ENCODE results near the gene LYL1.

LYL1 gene

DNA sequence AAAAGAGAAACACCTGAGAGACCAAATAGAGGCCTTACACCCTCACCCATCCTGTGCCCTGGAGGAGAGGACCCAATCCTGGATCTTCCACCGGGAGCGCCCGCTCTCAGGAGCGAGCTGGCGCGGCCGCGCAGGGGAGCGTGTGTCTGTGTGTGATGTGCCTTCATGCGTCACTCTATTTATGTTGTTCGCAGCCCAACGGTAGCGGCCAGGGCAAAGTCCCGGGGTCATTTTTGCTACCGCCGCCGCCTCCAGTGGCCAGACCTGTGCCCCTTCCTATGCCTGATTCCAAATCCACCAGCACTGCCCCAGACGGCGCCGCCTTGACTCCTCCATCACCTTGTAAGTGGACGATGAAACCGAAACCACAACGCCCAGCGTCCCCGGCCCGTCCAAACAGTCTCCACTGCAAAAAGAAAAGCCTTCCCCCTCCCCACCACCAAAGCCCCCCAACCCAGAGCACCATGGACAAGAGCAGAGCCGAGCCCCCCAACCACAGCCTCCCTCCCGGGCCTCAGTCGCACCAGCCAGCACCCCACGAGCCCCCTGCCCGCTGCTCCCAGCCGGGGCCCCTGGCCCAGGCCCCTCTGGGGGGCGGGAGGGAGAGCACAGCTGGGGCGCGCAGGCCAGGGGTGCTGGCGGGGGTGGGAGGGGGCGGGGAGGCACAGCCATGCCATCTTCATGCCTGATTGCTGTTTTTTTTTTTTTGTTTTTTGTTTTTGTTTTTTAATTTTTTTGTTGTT is 14.7 kb downstream of the LYL1 start:
- Histone ChIP-seq H3K36me3 (ENCODE audit: insufficient read depth, low read length) (no peaks in the 10 kb centered on the region), H3K9me3 (ENCODE audit: insufficient read depth, low read depth, low read length) (no peaks in the 10 kb centered on the region)

DNA sequence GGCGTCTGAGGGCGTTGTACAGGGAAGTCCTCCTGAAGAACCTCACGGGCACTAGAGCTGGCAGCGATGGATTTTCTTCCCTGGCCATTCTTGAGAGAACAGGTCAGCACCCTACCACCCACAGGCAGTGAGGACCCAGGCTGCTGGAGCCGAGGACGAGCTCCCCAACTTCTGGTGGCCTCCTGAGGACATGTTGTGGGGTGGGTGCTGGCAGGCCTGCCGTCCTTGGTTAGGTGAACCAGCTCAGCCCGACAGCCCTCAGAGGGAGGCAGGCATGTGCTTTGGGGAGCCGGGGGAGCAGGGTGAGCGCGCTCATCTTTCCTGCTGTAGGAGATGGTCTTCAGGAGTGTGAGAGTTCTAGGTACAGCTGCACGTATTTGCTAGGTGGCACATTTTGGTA is 15.4 kb downstream of the LYL1 start:
- no peaks in the 10 kb centered on the region for H3K9me3 ChIP-seq (ENCODE audit: insufficient read depth, low read depth, low read length)
- no peak overlapping the region for H3K27ac ChIP-seq (ENCODE audit: low read depth, low read length)
- H3K9ac ChIP-seq (ENCODE audit: low read depth, low read length) = no peak overlapping the region
- H3K27me3 ChIP-seq (ENCODE audit: insufficient read depth, low read length) = peaks cover 34% of the 10 kb centered on the region
- no peak overlapping the region for H3K4me3 ChIP-seq (ENCODE audit: low read length)
- H3K36me3 ChIP-seq (ENCODE audit: insufficient read depth, low read length) = no peaks in the 10 kb centered on the region
- H3K4me1 ChIP-seq (ENCODE audit: insufficient read depth, low read length) = peaks cover 23% of the 10 kb centered on the region
- WGBS = 91% methylated on average over 12 of the region's 12 CpGs

More for the DNA sequence above, 14.7 kb downstream of the LYL1 start:
- peaks cover 21% of the 10 kb centered on the region for H3K4me1 ChIP-seq (ENCODE audit: insufficient read depth, low read length)
- H3K4me3 ChIP-seq (ENCODE audit: low read length) = no peak overlapping the region
- WGBS = 94% methylated on average over 36 of the region's 37 CpGs
- H3K9ac ChIP-seq (ENCODE audit: low read depth, low read length) = no peak overlapping the region
- peaks cover 41% of the 10 kb centered on the region for H3K27me3 ChIP-seq (ENCODE audit: insufficient read depth, low read length)
- no peak overlapping the region for H3K27ac ChIP-seq (ENCODE audit: low read depth, low read length)

DNA sequence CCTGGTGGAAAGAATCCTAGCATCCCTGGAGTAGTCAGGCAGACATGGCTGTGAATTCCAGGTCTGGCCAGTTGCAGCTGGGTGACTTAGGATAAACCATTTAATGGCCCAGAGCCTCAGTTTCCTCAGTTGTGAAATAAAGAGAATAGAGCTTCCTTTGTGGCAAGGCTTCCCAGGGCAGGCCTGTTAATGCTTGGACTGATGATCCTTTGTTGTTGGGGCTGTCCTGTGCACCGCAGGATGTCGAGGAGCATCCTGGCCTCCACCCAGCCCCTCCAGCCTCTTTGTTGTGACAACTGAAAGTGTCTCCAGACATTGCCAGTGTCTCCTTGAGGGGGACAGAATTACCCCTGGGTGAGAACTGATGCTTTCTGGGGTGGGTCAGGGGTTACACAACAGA is 16.3 kb downstream of the LYL1 start:
- Histone ChIP-seq H3K4me3 (ENCODE audit: low read length) (no peak overlapping the region), H3K36me3 (ENCODE audit: insufficient read depth, low read length) (no peaks in the 10 kb centered on the region), H3K27me3 (ENCODE audit: insufficient read depth, low read length) (peaks cover 31% of the 10 kb centered on the region), H3K9me3 (ENCODE audit: insufficient read depth, low read depth, low read length) (no peaks in the 10 kb centered on the region), H3K9ac (ENCODE audit: low read depth, low read length) (no peak overlapping the region), H3K27ac (ENCODE audit: low read depth, low read length) (no peak overlapping the region), H3K4me1 (ENCODE audit: insufficient read depth, low read length) (peaks cover 14% of the 10 kb centered on the region)
- WGBS = 81% methylated on average over 2 of the region's 2 CpGs

DNA sequence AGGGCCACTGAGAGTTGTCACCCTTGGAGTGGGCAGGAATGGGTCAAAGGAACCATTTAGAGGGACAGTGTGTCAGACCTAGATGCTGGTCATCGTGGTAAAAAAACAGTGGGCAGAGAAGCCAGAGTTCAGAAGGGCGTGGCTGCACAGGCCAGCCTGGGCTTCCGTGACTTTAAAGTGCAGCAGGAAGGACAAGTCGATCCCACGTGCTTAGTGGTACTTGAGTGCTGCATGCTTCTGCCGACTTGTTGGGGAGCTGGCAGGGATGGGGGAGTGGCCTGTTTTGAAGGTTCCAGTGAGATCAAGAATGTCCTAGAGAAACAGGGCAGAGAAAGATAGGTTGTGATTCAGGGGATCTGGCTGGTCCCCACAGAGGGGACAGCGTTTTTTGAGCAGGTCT is 17.0 kb downstream of the LYL1 start:
- Histone ChIP-seq H3K36me3 (ENCODE audit: insufficient read depth, low read length) (no peaks in the 10 kb centered on the region), H3K4me1 (ENCODE audit: insufficient read depth, low read length) (peaks cover 7% of the 10 kb centered on the region; the same call in 1 of the 2 replicates), H3K27me3 (ENCODE audit: insufficient read depth, low read length) (peaks cover 30% of the 10 kb centered on the region), H3K9me3 (ENCODE audit: insufficient read depth, low read depth, low read length) (no peaks in the 10 kb centered on the region), H3K27ac (ENCODE audit: low read depth, low read length) (no peak overlapping the region), H3K4me3 (ENCODE audit: low read length) (no peak overlapping the region), H3K9ac (ENCODE audit: low read depth, low read length) (no peak overlapping the region)
- 77% methylated on average over 7 of the region's 7 CpGs for WGBS

DNA sequence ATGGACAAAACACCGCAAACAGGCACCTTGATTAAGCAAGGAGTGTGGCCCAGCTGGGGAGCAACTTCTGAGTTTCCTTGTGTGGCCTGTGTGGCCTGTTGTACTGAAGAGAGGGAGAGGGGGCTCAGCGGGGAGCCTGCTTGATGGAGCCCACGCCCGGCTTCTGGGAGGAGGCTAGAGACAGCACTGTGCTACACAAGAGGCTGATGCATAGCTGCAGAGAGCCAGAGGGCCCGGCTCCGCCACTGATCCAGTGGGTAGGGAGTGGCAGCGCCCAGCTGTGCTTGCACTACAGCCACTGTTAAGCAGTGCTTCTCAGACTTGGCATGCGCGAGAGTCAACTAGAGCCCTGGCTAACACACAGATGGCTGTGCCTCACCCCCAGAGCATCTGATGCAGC is 19.0 kb downstream of the LYL1 start:
- Histone ChIP-seq H3K36me3 (ENCODE audit: insufficient read depth, low read length) (no peaks in the 10 kb centered on the region), H3K27me3 (ENCODE audit: insufficient read depth, low read length) (peaks cover 33% of the 10 kb centered on the region), H3K4me1 (ENCODE audit: insufficient read depth, low read length) (peaks cover 14% of the 10 kb centered on the region; the same call in 1 of the 2 replicates), H3K9me3 (ENCODE audit: insufficient read depth, low read depth, low read length) (no peaks in the 10 kb centered on the region), H3K27ac (ENCODE audit: low read depth, low read length) (no peak overlapping the region), H3K9ac (ENCODE audit: low read depth, low read length) (no peak overlapping the region), H3K4me3 (ENCODE audit: low read length) (no peak overlapping the region)
- 80% methylated on average over 9 of the region's 9 CpGs for WGBS

DNA sequence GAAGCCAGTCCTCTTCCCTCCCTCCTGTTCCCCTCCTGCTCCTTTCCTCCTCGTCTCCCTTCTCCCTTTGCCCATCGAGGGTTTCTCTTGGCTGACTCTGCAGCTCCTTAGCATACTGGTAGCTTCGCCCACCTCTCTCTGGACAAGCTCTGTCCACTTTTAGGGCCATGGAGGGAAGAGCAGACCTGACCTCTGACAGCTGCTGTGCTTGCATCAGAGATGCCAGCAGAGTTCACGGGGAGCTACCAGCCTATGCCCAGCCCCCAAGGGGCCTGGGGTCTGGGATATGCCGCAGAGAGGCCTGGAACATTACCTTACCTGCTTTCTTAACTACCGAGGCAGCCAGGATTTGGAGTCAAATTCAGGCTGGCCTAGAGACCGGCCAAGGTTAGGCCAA is 19.7 kb downstream of the LYL1 start:
- peaks cover 20% of the 10 kb centered on the region for H3K4me1 ChIP-seq (ENCODE audit: insufficient read depth, low read length)
- no peaks in the 10 kb centered on the region for H3K36me3 ChIP-seq (ENCODE audit: insufficient read depth, low read length)
- no peaks in the 10 kb centered on the region for H3K9me3 ChIP-seq (ENCODE audit: insufficient read depth, low read depth, low read length)
- WGBS = 65% methylated on average over 7 of the region's 7 CpGs
- no peak overlapping the region for H3K9ac ChIP-seq (ENCODE audit: low read depth, low read length)
- no peak overlapping the region for H3K4me3 ChIP-seq (ENCODE audit: low read length)
- H3K27me3 ChIP-seq (ENCODE audit: insufficient read depth, low read length) = peaks cover 33% of the 10 kb centered on the region
- H3K27ac ChIP-seq (ENCODE audit: low read depth, low read length) = no peak overlapping the region

DNA sequence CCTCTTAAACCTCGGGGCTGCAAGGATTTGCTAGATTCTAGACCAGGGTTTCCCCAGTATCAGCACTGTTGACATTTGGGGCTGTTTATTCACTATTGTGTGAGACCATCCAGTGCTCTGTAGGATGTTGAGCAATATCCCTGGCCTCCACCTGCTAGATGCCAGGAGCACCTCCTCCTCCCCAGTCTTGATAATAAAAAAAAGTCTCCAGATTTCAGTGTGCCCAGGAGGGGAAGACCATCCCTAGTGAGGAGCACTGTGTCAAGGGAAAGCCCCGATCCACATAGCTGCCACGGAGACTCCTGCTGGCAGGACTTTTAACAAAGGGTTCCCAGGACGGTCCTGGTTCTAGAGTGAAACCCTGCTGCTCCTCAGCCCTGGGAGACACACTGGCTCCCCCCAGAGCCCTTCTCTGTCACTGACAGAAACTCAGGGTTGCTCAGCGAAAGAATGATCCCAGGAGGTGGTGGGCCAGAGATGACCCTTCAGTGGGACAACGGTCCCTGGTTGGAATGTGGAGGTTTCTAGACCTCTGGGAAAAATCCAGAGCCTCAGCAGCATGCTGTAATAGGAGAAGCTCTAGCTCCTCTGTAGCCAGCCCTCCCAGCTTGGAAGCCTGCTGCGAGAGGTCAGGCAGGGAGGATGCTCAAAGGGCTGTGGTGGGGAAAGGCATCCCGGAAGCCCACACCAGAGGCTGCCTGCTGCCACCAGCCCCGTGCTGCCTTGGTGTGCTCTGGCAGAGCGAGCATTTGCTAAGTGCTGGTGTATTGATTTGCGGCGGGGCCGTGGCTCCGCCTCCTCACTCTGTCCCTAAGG is 20.3 kb downstream of the LYL1 start:
- no peak overlapping the region for H3K27ac ChIP-seq (ENCODE audit: low read depth, low read length)
- no peaks in the 10 kb centered on the region for H3K36me3 ChIP-seq (ENCODE audit: insufficient read depth, low read length)

DNA sequence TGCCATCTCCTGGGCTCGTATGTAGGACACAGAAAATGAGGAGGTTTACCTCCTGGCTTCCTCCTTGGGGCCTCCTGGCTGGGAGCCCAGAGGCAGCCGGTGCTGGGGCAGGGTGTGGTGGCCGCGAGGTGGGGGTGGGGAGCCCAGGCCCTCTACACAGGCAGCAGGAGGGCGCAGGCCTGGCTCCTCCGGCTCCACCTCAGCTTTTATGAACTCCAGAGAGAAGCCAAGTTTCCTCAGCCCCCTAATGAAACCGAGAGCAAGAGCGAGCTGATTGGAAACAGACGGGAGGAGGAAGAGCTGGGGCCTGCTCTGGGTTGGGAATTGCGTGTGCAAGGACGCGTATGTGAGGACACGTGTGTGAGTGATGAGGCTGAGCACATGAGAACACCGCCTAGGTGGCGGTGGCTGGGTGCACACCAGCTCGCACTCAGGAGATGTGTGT is 23.1 kb downstream of the LYL1 start:
- no peak overlapping the region for H3K9ac ChIP-seq (ENCODE audit: low read depth, low read length)
- no peak overlapping the region for H3K4me3 ChIP-seq (ENCODE audit: low read length)
- H3K9me3 ChIP-seq (ENCODE audit: insufficient read depth, low read depth, low read length) = no peaks in the 10 kb centered on the region
- H3K27me3 ChIP-seq (ENCODE audit: insufficient read depth, low read length) = peaks cover 35% of the 10 kb centered on the region
- WGBS = 75% methylated on average over 16 of the region's 16 CpGs
- H3K36me3 ChIP-seq (ENCODE audit: insufficient read depth, low read length) = no peaks in the 10 kb centered on the region
- peaks cover 35% of the 10 kb centered on the region for H3K4me1 ChIP-seq (ENCODE audit: insufficient read depth, low read length)
- no peak overlapping the region for H3K27ac ChIP-seq (ENCODE audit: low read depth, low read length)

More for the DNA sequence above, 20.3 kb downstream of the LYL1 start:
- Histone ChIP-seq H3K9me3 (ENCODE audit: insufficient read depth, low read depth, low read length) (no peaks in the 10 kb centered on the region), H3K27me3 (ENCODE audit: insufficient read depth, low read length) (peaks cover 33% of the 10 kb centered on the region), H3K4me3 (ENCODE audit: low read length) (no peak overlapping the region), H3K4me1 (ENCODE audit: insufficient read depth, low read length) (peaks cover 26% of the 10 kb centered on the region), H3K9ac (ENCODE audit: low read depth, low read length) (no peak overlapping the region)
- 28% methylated on average over 14 of the region's 14 CpGs for WGBS

DNA sequence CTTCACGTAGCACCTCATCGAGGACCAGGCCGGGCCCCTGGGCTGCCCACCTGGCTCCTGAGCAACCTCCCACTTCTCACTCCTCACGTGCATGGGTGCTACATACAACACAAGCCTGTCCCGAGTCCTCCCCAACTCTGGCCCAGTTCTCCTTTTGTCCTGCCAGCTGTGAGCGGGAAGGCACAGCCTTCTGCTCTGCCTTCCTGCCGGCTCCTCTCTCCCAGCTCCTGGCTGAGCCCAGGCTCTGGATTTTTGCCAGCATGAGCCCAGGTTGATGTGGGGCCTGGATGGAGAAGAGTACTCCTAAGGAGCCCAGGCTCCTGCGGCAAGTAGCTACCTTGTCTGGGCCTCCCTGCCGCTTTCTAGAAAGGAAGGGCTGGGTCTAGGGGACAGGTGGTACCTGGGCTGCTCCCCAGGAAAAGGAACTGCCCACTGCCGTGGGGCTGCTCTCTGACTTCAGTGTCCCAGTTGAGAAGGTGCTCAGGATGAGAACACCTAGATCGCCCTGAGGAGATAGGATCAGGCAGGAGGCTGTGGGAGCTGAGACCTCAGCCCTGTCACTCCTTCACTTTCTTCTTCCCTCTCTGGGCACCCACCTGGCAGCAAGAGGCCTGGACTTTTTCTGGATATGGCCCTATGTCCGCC is 23.6 kb downstream of the LYL1 start:
- Histone ChIP-seq H3K4me1 (ENCODE audit: insufficient read depth, low read length) (peaks cover 35% of the 10 kb centered on the region), H3K4me3 (ENCODE audit: low read length) (no peak overlapping the region), H3K27me3 (ENCODE audit: insufficient read depth, low read length) (peaks cover 35% of the 10 kb centered on the region), H3K9me3 (ENCODE audit: insufficient read depth, low read depth, low read length) (no peaks in the 10 kb centered on the region), H3K9ac (ENCODE audit: low read depth, low read length) (no peak overlapping the region), H3K36me3 (ENCODE audit: insufficient read depth, low read length) (no peaks in the 10 kb centered on the region), H3K27ac (ENCODE audit: low read depth, low read length) (no peak overlapping the region)
- WGBS = 77% methylated on average over 12 of the region's 12 CpGs

DNA sequence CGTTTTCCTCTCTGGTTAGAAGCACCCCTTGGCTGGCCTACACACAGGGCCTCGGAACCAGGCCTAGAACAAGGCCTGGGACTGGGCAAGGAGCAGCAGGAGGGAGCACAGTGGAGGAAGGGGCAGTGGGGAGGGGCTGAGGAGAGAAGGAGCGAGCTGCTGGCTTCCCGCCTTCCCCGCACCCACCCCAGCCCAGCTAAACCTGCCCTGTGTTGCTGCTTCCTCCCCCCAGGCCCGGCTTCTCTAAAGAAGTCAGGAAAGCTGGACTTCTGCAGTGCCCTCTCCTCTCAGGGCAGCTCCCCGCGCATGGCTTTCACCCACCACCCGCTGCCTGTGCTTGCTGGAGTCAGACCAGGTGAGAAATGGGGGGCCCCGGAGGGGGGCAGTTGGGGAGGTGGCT is 24.3 kb downstream of the LYL1 start:
- H3K36me3 ChIP-seq (ENCODE audit: insufficient read depth, low read length) = no peaks in the 10 kb centered on the region
- H3K9me3 ChIP-seq (ENCODE audit: insufficient read depth, low read depth, low read length) = no peaks in the 10 kb centered on the region
- H3K27me3 ChIP-seq (ENCODE audit: insufficient read depth, low read length) = peaks cover 29% of the 10 kb centered on the region
- no peak overlapping the region for H3K9ac ChIP-seq (ENCODE audit: low read depth, low read length)
- 65% methylated on average over 10 of the region's 10 CpGs for WGBS
- no peak overlapping the region for H3K27ac ChIP-seq (ENCODE audit: low read depth, low read length)
- H3K4me1 ChIP-seq (ENCODE audit: insufficient read depth, low read length) = peaks cover 34% of the 10 kb centered on the region
- H3K4me3 ChIP-seq (ENCODE audit: low read length) = no peak overlapping the region

DNA sequence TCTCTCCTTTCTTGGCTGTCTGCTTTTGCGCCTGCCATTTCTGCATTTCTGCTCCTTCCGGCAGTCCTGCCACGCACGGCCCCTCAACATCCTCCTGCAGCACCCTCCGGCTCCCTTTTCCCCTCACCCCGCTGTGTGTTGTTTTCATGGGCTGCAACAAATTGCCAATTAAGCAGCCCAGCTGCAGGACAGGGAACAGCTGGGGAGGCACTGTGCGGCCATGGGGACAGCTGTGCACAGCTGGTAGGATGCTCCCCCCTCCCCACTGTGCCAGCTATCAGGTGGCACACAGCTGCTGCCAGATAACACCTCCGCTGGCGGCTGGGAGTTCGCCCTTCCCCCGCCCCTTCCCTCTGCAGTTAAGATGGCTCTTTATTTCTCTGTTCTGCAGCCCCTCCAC is 25.4 kb downstream of the LYL1 start:
- Histone ChIP-seq H3K9ac (ENCODE audit: low read depth, low read length) (no peak overlapping the region), H3K27ac (ENCODE audit: low read depth, low read length) (no peak overlapping the region), H3K4me1 (ENCODE audit: insufficient read depth, low read length) (peaks cover 28% of the 10 kb centered on the region), H3K4me3 (ENCODE audit: low read length) (no peak overlapping the region), H3K27me3 (ENCODE audit: insufficient read depth, low read length) (peaks cover 27% of the 10 kb centered on the region), H3K9me3 (ENCODE audit: insufficient read depth, low read depth, low read length) (no peaks in the 10 kb centered on the region), H3K36me3 (ENCODE audit: insufficient read depth, low read length) (no peaks in the 10 kb centered on the region)
- 59% methylated on average over 11 of the region's 11 CpGs for WGBS
